LNCaP clone FGC (cell line): ENCODE measurements around the gene PCDHB16.
"Not testable (repeated sequence)": the region's sequence is repeated elsewhere in the genome, so short reads cannot be mapped to it uniquely, and the experiment has no call there.

Experiments
- DNase-seq: peaks from one replicate; pipeline ENCODE4 v3.0.0-alpha.2; 2011; ENCODE audit warnings: low read depth
- H3K4me3 ChIP-seq: 2 replicates; pipeline ENCODE4 v1.5.1; 2011; ENCODE audit warnings: mild to moderate bottlenecking, low read depth, low read length, control low read depth
- TF ChIP-seq, protein P1 (sequence below): IDR thresholded peaks from 2 replicates; pipeline ENCODE4 v1.5.1; 2012; ENCODE audit warnings: mild to moderate bottlenecking; ENCODE audit not compliant: control insufficient read depth, insufficient read depth; ENCODE audit errors: extremely low read depth

PCDHB16 gene

GRCh38 chr5:141223112-141223783, 41.1 kb downstream of the PCDHB16 start, which contains the start of gene PCDHB14:
Gene PCDHB14 (plus strand): TSS chr5:141223343. CDS start chr5:141223506, 163 bp downstream.
- peak within 1 kb of the TSS; percentile 37 for H3K4me3 ChIP-seq
- TF ChIP-seq, protein P1, sequence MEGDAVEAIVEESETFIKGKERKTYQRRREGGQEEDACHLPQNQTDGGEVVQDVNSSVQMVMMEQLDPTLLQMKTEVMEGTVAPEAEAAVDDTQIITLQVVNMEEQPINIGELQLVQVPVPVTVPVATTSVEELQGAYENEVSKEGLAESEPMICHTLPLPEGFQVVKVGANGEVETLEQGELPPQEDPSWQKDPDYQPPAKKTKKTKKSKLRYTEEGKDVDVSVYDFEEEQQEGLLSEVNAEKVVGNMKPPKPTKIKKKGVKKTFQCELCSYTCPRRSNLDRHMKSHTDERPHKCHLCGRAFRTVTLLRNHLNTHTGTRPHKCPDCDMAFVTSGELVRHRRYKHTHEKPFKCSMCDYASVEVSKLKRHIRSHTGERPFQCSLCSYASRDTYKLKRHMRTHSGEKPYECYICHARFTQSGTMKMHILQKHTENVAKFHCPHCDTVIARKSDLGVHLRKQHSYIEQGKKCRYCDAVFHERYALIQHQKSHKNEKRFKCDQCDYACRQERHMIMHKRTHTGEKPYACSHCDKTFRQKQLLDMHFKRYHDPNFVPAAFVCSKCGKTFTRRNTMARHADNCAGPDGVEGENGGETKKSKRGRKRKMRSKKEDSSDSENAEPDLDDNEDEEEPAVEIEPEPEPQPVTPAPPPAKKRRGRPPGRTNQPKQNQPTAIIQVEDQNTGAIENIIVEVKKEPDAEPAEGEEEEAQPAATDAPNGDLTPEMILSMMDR = peak; percentile 46
- peak; percentile 32 for DNase-seq

DNA sequence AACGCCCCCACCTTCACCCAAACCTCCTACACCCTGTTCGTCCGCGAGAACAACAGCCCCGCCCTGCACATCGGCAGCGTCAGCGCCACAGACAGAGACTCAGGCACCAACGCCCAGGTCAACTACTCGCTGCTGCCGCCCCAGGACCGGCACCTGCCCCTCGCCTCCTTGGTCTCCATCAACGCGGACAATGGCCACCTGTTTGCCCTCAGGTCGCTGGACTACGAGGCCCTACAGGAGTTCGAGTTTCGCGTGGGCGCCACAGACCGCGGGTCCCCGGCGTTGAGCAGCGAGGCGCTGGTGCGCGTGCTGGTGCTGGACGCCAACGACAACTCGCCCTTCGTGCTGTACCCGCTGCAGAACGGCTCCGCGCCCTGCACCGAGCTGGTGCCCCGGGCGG, 42.7 kb downstream of the PCDHB16 start:
- not testable (repeated sequence) for DNase-seq, H3K4me3 ChIP-seq

DNA sequence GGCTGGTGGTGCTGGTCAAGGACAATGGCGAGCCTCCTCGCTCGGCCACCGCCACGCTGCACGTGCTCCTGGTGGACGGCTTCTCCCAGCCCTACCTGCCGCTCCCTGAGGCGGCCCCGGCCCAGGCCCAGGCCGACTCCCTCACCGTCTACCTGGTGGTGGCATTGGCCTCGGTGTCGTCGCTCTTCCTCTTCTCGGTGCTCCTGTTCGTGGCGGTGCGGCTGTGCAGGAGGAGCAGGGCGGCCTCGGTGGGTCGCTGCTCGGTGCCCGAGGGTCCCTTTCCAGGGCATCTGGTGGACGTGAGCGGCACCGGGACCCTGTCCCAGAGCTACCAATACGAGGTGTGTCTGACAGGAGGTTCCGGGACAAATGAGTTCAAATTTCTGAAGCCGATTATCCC, 43.2 kb downstream of the PCDHB16 start:
- H3K4me3 ChIP-seq, DNase-seq: not testable (repeated sequence)

GRCh38 chr5:141234109-141234667, 52.0 kb downstream of the PCDHB16 start:
- TF ChIP-seq, protein P1 = peak; percentile 42
- no peak for DNase-seq
- H3K4me3 ChIP-seq = peak overlapping the region; percentile 39
